Forelimb muscle (tissue), 1 donor: ENCODE data around the gene ANK2. TPM values are rescaled to one million over a fixed set of nuclear protein-coding genes. Genes with fewer than 3 reads are reported as not detected.
A peak's percentile ranks its signal among the peaks of the same experiment; 100 is the strongest.

Experiments used
- DNase-seq: peaks from one replicate; pipeline ENCODE4 v3.0.0-alpha.2; 2013; ENCODE audit warnings: low read depth
- polyA plus RNA-seq: library from polyadenylated mRNA; unstranded; fragments of 120-200 nt; gene quantifications from one replicate; pipeline ENCODE4 v1.2.1, GENCODE V29; 2013; ENCODE audit not compliant: insufficient read length

The ANK2 gene
- polyA plus RNA-seq, 1 donor, result 268 TPM

GRCh38 chr4:113397114-113397701, 347.8 kb downstream of the ANK2 start:
- peak; percentile 35 for DNase-seq

- DNase-seq, result no peak
These were observed 349.1 kb downstream of the ANK2 start for GRCh38 chr4:113398441-113399143.

GRCh38 chr4:113404167-113404571, 354.7 kb downstream of the ANK2 start:
- no peak for DNase-seq

- no peak for DNase-seq
These were observed 355.4 kb downstream of the ANK2 start for GRCh38 chr4:113404841-113405240.

GRCh38 chr4:113405874-113406722, 356.6 kb downstream of the ANK2 start:
- DNase-seq, result no peak

- DNase-seq, result no peak
These were observed 357.2 kb downstream of the ANK2 start for GRCh38 chr4:113406723-113407016.

GRCh38 chr4:113407409-113407808, 358.0 kb downstream of the ANK2 start:
- DNase-seq, result no peak

- DNase-seq, result no peak
These were observed 359.7 kb downstream of the ANK2 start for GRCh38 chr4:113409181-113409580.

- DNase-seq, result no peak
These were observed 361.2 kb downstream of the ANK2 start for GRCh38 chr4:113410686-113411085.

- DNase-seq, result no peak
These were observed 362.1 kb downstream of the ANK2 start for GRCh38 chr4:113411496-113411938.

GRCh38 chr4:113419631-113420030, 370.2 kb downstream of the ANK2 start:
- no peak for DNase-seq

- no peak for DNase-seq
These were observed 371.5 kb downstream of the ANK2 start for GRCh38 chr4:113420938-113421337.

GRCh38 chr4:113423631-113424030, 374.2 kb downstream of the ANK2 start:
- no peak for DNase-seq

- DNase-seq, result no peak
These were observed 383.7 kb downstream of the ANK2 start for GRCh38 chr4:113433116-113433515.
